Heart left ventricle (tissue), 13 donors: ENCODE measurements around the gene SHLD1.

Experiments used
- POLR2A ChIP-seq, 2 donors: fragments of 450-650 bp; IDR thresholded peaks; one replicate each; pipeline ENCODE4 v1.6.1; 2017; ENCODE audit warnings: antibody characterized with exemption in 2 of 2, mild to moderate bottlenecking in 2 of 2, moderate library complexity in 2 of 2
- TF ChIP-seq, protein P1 (sequence below), 12 donors: fragments of 200-600 bp; sonication (generic) in 4 of 12; IDR thresholded peaks; one replicate each; pipeline versions ENCODE4 v1.5.0 to v1.8.0; 2018 to 2022; ENCODE audit warnings: antibody characterized with exemption in 12 of 12, mild to moderate bottlenecking in 5 of 12
- donor health status: ischemic (EF 13 %, LVEDD 7.1; RV severe dilation, severe dysfunction).
- donor health status: DM: no; HTN: yes; CAD: no.
- donor health status: DM: no; HTN: no; CAD: no.
- donor health status: ischemic (EF 25% LVEDD 6.9; RV normal size, moderate dysfunction).
- donor health status: ischemic (EF 25% LVEDD 5.7; RV mildly dilated, moderate dysfunction).
- donor health status: ischemic (EF 35%, LVEDD 5.7; RV mildly dilated, moderate dysfunction).
- donor health status: nonischemic (EF 11% LVEDD 7.7; RV severe dilation, severe dysfunction).
- donor health status: DM: yes; HTN: yes; CAD: no.
- donor health status: PGD.
- donor health status: ischemic (EF 29% LVEDD 5.4; RV normal size, mild dysfunction).
- donor health status: nonischemic (EF 23%, LVEDD 6.1; RV moderate dilation, normal function).

DNA sequence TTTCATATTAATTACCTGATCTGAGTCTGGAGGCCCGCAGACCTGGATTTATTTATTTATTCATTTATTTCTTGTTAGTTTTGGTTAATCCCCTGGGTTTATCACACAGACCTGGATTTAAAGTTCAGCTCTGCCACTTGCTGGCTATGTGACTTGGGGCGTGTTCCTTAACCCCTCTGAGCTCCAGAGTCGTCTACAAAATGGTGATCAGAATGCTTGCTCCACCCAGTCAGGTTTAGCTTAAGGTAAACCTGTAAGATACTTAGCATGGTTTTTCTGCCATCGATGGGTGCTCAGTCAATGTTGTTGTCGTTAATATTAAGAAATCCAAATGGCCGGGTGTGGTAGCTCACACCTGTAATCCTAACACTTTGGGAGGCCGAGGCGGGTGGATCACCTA, 23.4 kb downstream of the SHLD1 start:
- TF ChIP-seq, protein P1, sequence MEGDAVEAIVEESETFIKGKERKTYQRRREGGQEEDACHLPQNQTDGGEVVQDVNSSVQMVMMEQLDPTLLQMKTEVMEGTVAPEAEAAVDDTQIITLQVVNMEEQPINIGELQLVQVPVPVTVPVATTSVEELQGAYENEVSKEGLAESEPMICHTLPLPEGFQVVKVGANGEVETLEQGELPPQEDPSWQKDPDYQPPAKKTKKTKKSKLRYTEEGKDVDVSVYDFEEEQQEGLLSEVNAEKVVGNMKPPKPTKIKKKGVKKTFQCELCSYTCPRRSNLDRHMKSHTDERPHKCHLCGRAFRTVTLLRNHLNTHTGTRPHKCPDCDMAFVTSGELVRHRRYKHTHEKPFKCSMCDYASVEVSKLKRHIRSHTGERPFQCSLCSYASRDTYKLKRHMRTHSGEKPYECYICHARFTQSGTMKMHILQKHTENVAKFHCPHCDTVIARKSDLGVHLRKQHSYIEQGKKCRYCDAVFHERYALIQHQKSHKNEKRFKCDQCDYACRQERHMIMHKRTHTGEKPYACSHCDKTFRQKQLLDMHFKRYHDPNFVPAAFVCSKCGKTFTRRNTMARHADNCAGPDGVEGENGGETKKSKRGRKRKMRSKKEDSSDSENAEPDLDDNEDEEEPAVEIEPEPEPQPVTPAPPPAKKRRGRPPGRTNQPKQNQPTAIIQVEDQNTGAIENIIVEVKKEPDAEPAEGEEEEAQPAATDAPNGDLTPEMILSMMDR (IDR thresholded peaks at IDR 0.05): no peak
- TF ChIP-seq POLR2A (IDR thresholded peaks at IDR 0.05): no peak
